SK-N-SH (cell line): ENCODE data around the gene PDYN. TPM values are rescaled to one million over a fixed set of nuclear protein-coding genes. Genes with fewer than 3 reads are reported as not detected.

ENCODE experiments used
- CTCF ChIA-PET: fragments of 300-600, 350-600 bp; formaldehyde crosslinking; extraction: SDS; loops from one replicate; lab custom pipeline; 2021; lab: Yijun Ruan, JAX
- POLR2A ChIA-PET: fragments of 350-600 bp; sonication (Branson Sonifier 250); formaldehyde crosslinking; extraction: SDS; loops from one replicate; lab custom pipeline; 2020; ENCODE audit warnings: antibody characterized with exemption, inconsistent platforms; lab: Yijun Ruan, JAX
- DNase-seq: peaks from one replicate; pipeline ENCODE4 v3.0.0; 2012
- H2AFZ ChIP-seq: fragments of 200-600 bp; sonication (generic); 2 replicates; pipeline ENCODE4 v1.8.1; 2016; ENCODE audit warnings: antibody characterized with exemption, mild to moderate bottlenecking, low read depth
- H3F3A ChIP-seq: fragments of 200-600 bp; sonication (generic); replicated peaks from 2 replicates; pipeline ENCODE3; 2016; ENCODE audit warnings: antibody characterized with exemption, mild to moderate bottlenecking; ENCODE audit not compliant: insufficient read depth
- H3K27ac ChIP-seq, 2 experiments: fragments of 200-500 bp in 1 of 2; fragments of 200-600 bp in 1 of 2; sonication (Bioruptor generic) in 1 of 2; sonication (generic), shearing (Covaris generic) in 1 of 2; 2 replicates each; pipeline versions ENCODE4 v1.5.1 to v1.6.1; 2014 to 2016; ENCODE audit warnings: low read depth in 2 of 2, inconsistent platforms in 1 of 2, low read length in 1 of 2, mild to moderate bottlenecking in 1 of 2, mixed read lengths in 1 of 2
- H3K27me3 ChIP-seq: fragments of 200-600 bp; sonication (generic), shearing (Covaris generic); 2 replicates; pipeline ENCODE4 v1.6.1; 2016; ENCODE audit warnings: mixed run types; ENCODE audit not compliant: insufficient read depth
- H3K36me3 ChIP-seq, 2 experiments: fragments of 200-500 bp in 1 of 2; fragments of 200-600 bp in 1 of 2; sonication (Bioruptor generic) in 1 of 2; sonication (generic) in 1 of 2; replicated peaks in 1 of 2; 2 replicates each; pipeline versions ENCODE3 to v1.5.1; 2014 to 2016; ENCODE audit warnings: low read length in 1 of 2, mild to moderate bottlenecking in 1 of 2; ENCODE audit not compliant: insufficient read depth in 2 of 2, control insufficient read depth in 1 of 2
- H3K4me1 ChIP-seq, 2 experiments: fragments of 200-500 bp in 1 of 2; fragments of 200-600 bp in 1 of 2; sonication (Bioruptor generic) in 1 of 2; sonication (generic), shearing (Covaris generic) in 1 of 2; 2 replicates each; pipeline versions ENCODE4 v1.5.1 to v1.6.1; 2014 to 2016; ENCODE audit warnings: low read depth in 1 of 2, low read length in 1 of 2, mixed run types in 1 of 2; ENCODE audit not compliant: insufficient read depth in 2 of 2, control insufficient read depth in 1 of 2
- H3K4me2 ChIP-seq: fragments of 200-600 bp; sonication (generic), shearing (Covaris generic); 2 replicates; pipeline ENCODE4 v1.6.1; 2017; ENCODE audit warnings: mixed run types
- H3K4me3 ChIP-seq, 2 experiments: fragments of 200-500 bp in 1 of 2; fragments of 200-600 bp in 1 of 2; sonication (Bioruptor generic) in 1 of 2; sonication (generic), shearing (Covaris generic) in 1 of 2; 2 replicates each; pipeline versions ENCODE4 v1.5.1 to v1.8.1; 2014 to 2016; ENCODE audit warnings: low read depth in 2 of 2, inconsistent platforms in 1 of 2, low read length in 1 of 2, mild to moderate bottlenecking in 1 of 2, mixed read lengths in 1 of 2, moderate library complexity in 1 of 2
- H3K79me2 ChIP-seq: fragments of 200-600 bp; sonication (generic); 2 replicates; pipeline ENCODE4 v1.8.1; 2017; ENCODE audit warnings: mild to moderate bottlenecking; ENCODE audit not compliant: insufficient read depth
- H3K9ac ChIP-seq: fragments of 200-600 bp; sonication (generic); 2 replicates; pipeline ENCODE4 v1.6.1; 2017; ENCODE audit warnings: mixed run types
- H3K9me2 ChIP-seq: fragments of 200-600 bp; sonication (generic); 2 replicates; pipeline ENCODE4 v1.6.1; 2017; ENCODE audit warnings: mixed run types
- H3K9me3 ChIP-seq: fragments of 200-600 bp; sonication (generic); 2 replicates; pipeline ENCODE4 v1.6.1; 2017; ENCODE audit warnings: mixed run types, mild to moderate bottlenecking, moderate library complexity
- H4K20me1 ChIP-seq: fragments of 200-600 bp; sonication (generic); 2 replicates; pipeline ENCODE4 v1.6.1; 2017; ENCODE audit warnings: mild to moderate bottlenecking, mixed run types; ENCODE audit not compliant: insufficient read depth
- CHD2 ChIP-seq: fragments of 150-350 bp; IDR thresholded peaks from 2 replicates; pipeline ENCODE4 v1.6.1; 2018; ENCODE audit warnings: low read length; ENCODE audit not compliant: partially characterized antibody
- CTCF ChIP-seq: fragments of 200-600 bp; sonication (generic); IDR thresholded peaks from 2 replicates; pipeline ENCODE4 v1.6.1; 2017; ENCODE audit warnings: antibody characterized with exemption, mild to moderate bottlenecking, moderate library complexity
- EP300 ChIP-seq, 2 experiments: IDR thresholded peaks; 2 replicates each; pipeline versions ENCODE4 v1.4.0 to v1.6.1; 2012; ENCODE audit warnings: borderline replicate concordance in 1 of 2, low read depth in 1 of 2, low read length in 1 of 2
- FOSL2 ChIP-seq: IDR thresholded peaks from 2 replicates; pipeline ENCODE4 v1.4.0; 2012; ENCODE audit warnings: low read depth, mild to moderate bottlenecking, moderate library complexity, borderline replicate concordance
- FOXM1 ChIP-seq: IDR thresholded peaks from 2 replicates; pipeline ENCODE4 v1.4.0; 2012; ENCODE audit warnings: low read depth, mild to moderate bottlenecking
- GABPA ChIP-seq: IDR thresholded peaks from 2 replicates; pipeline ENCODE4 v1.4.0; 2012; ENCODE audit warnings: low read depth, mild to moderate bottlenecking
- JUND ChIP-seq: IDR thresholded peaks from 2 replicates; pipeline ENCODE4 v1.4.0; 2012
- MEF2A ChIP-seq: IDR thresholded peaks from 2 replicates; pipeline ENCODE4 v1.4.0; 2012; ENCODE audit warnings: low read depth, borderline replicate concordance
- NFIC ChIP-seq: IDR thresholded peaks from 2 replicates; pipeline ENCODE4 v1.4.0; 2012; ENCODE audit warnings: borderline replicate concordance
- NRF1 ChIP-seq: IDR thresholded peaks from 2 replicates; pipeline ENCODE4 v1.6.1; 2012; ENCODE audit warnings: low read depth, mild to moderate bottlenecking, low read length
- POLR2AphosphoS5 ChIP-seq: IDR thresholded peaks from 2 replicates; pipeline ENCODE4 v1.6.1; 2012; ENCODE audit warnings: low read depth, low read length
- RAD21 ChIP-seq: IDR thresholded peaks from 2 replicates; pipeline ENCODE4 v1.6.1; 2012; ENCODE audit warnings: mild to moderate bottlenecking, low read length
- RXRA ChIP-seq: IDR thresholded peaks from 2 replicates; pipeline ENCODE4 v1.4.0; 2012; ENCODE audit warnings: low read depth, mild to moderate bottlenecking, borderline replicate concordance
- TEAD4 ChIP-seq: IDR thresholded peaks from 2 replicates; pipeline ENCODE4 v1.4.0; 2012; ENCODE audit warnings: mild to moderate bottlenecking, borderline replicate concordance; ENCODE audit not compliant: insufficient read depth
- USF2 ChIP-seq: fragments of 150-350 bp; IDR thresholded peaks from 2 replicates; pipeline ENCODE4 v1.6.1; 2017; ENCODE audit warnings: antibody characterized with exemption, low read length, low read depth, borderline replicate concordance
- YY1 ChIP-seq: IDR thresholded peaks from 2 replicates; pipeline ENCODE4 v1.4.0; 2012; ENCODE audit warnings: low read depth, mild to moderate bottlenecking
- WGBS: methylation state at CpG from one replicate; pipeline ENCODE4 v1.1.6; 2017; ENCODE audit warnings: low lambda C conversion rate; 5-methylcytosine and 5-hydroxymethylcytosine counted together
- polyA plus RNA-seq, 3 experiments: library from polyadenylated mRNA; depleted of rRNA; stranded (reverse); fragments of >200 nt; gene quantifications; 2 replicates each; pipeline ENCODE4 v1.2.3, GENCODE V29; 2012

The PDYN gene
- polyA plus RNA-seq, 1 of the 3 experiments (the other 2 are of a cell fraction): not detected

GRCh38 chr20:1971893-1972586, 21.8 kb downstream of the PDYN start:
- no peak overlapping the region for H3K4me3 ChIP-seq
- H3K9me3 ChIP-seq: no peaks in the 10 kb centered on the region
- no peaks in the 10 kb centered on the region for H3K36me3 ChIP-seq
- CTCF ChIA-PET: interaction anchor here (0.6 to 3.3 kb wide), 3 partner anchors 32 to 201 kb away, joined by 3 to 13 read pairs (median 4); no protein-coding TSS in a partner anchor
- TF ChIP-seq MEF2A: no peak
- TF ChIP-seq GABPA: no peak
- no peak for TF ChIP-seq FOSL2
- no peak for TF ChIP-seq JUND
- TF ChIP-seq NFIC: no peak
- TF ChIP-seq TEAD4: no peak
- no peak for TF ChIP-seq EP300 (IDR thresholded peaks at IDR 0.05; ENCODE audit: borderline replicate concordance in 1 of 2, low read depth in 1 of 2, low read length in 1 of 2)
- TF ChIP-seq YY1: no peak
- no peak for TF ChIP-seq NRF1
- no peak for TF ChIP-seq POLR2AphosphoS5
- TF ChIP-seq FOXM1: no peak
- no peak for TF ChIP-seq CHD2
- no peak for TF ChIP-seq USF2
- TF ChIP-seq CTCF: no peak
- no peak for TF ChIP-seq RAD21
- TF ChIP-seq RXRA: no peak
- no peaks in the 10 kb centered on the region for H3K4me1 ChIP-seq
- H3K27me3 ChIP-seq: peaks cover 31% of the 10 kb centered on the region; the same call in 1 of the 2 replicates
- no peak overlapping the region for H2AFZ ChIP-seq
- H3K9ac ChIP-seq: no peak overlapping the region
- H3K4me2 ChIP-seq: no peak overlapping the region
- no peaks in the 10 kb centered on the region for H3K9me2 ChIP-seq
- H4K20me1 ChIP-seq: no peaks in the 10 kb centered on the region
- DNase-seq: no peak
- no peaks in the 10 kb centered on the region for H3F3A ChIP-seq
- H3K79me2 ChIP-seq: no peaks in the 10 kb centered on the region
- H3K27ac ChIP-seq: no peak overlapping the region
- 50% methylated on average over 5 of the region's 5 CpGs for WGBS
- POLR2A ChIA-PET: interaction anchor here (1.2 kb wide), 1 partner anchor 16 kb away, joined by 3 read pairs; no protein-coding TSS in a partner anchor
